GM18909 (cell line): ENCODE results near the gene FAM186B.

ENCODE experiments used
- ATAC-seq: cut with Tn5 transposase; IDR thresholded peaks from one replicate; pipeline ENCODE4 v1.9.1; 2021; ENCODE audit warnings: mild to moderate bottlenecking; ENCODE audit not compliant: unreplicated experiment, poor library complexity

Gene FAM186B

DNA sequence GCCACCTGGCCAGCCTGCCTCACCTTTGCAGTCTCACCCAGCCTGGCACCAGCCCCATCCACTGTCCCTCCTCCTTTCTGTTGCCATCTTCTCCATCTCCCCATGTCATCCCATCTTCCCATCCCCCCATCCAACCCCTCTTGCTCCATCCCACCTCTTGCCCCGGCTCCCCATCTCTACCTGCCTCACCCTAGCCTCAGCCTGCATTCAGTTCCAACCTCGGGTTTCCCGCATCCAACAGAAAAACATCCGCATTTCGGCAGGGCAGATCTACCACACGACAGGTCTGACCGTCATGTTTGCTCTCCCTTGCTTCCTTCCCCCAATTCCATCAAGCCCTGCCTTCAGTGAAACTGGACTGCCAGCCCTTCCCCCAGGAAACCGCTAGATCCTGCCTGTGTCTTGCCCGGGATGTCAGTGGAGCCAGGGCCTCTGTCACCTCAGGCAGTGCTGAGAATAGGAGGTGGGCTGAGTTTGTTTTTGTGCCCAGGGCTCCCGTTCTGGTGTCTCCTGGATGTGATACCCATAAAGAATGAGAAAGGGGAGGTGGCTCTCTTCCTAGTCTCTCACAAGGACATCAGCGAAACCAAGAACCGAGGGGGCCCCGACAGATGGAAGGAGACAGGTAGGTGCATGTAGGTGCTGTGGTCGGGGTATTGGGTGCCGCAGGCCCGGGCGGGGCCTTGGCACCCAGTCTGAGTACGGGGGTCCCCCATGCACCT lies 64.1 kb downstream of the FAM186B start:
- ATAC-seq = no peak

DNA sequence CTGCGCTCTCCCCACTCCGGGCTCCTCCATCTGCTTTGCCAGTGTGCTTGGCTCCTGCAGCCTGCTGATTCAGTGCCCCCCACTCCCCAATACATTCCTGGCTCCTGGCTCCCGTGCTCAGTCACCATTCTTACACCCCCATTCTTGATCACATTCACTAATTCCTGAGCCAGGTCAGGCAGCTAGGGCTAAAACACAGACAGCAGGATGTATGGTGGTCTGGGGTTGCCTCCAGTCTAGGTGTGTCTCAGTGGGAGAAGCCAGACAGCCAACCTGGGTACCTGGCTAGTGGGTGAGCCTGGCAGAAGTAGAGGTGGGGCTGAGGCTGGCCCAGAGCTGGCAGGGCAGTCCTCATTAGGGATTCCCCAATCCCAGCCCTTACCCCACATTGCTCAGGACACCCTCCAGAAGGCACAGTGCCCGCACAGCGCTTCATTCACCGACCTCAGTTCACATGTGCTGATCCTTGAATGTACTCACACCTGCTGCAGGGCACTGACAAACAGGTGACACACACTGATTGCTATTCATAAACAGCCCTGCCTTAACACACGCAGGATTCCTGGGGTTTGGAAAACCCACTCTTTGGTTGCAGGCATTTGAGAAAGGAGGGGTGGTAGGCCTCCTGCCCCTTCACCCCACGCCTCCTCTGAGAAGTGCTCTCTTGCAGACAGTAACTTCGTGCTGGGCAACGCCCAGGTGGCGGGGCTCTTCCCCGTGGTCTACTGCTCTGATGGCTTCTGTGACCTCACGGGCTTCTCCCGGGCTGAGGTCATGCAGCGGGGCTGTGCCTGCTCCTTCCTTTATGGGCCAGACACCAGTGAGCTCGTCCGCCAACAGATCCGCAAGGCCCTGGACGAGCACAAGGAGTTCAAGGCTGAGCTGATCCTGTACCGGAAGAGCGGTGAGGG lies 65.0 kb downstream of the FAM186B start:
- ATAC-seq = no peak

DNA sequence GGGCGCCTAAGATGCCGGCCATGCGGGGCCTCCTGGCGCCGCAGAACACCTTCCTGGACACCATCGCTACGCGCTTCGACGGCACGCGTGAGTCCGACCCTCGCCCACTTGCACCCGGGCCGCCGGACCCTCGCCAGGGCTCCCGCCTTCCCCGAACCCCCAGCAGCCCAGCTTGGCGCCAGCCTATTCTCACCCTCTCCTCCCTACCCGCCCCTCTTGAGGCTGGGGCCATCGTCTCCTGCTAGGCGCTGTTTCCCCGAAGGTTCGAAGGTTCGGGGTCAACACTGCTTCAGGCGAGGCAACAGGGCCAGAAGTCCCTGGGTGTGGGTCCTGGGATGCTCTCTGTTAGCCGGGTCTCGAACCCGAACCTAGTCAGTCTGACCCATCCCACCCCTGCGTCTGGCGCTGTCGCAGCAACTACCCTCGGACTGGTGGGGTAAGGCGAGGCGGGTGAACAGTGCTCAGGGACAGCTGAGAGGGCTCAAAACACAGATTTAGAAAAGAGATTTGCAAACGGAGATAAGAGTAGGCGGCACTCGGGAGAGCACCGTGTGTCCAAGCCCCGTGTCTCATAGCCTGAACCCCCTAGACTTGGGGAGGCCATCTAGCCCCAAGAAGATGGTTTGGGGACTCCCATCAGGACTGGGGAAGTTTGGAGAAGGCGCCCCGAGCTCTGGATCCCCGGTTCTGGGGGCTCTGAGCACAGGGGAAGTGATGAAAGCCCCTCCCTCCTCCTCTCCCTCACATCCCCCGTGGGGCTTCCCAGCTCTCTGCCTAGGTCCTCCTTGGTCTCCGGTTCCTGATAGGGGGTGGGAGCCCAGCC lies 65.8 kb downstream of the FAM186B start:
- no peak for ATAC-seq

DNA sequence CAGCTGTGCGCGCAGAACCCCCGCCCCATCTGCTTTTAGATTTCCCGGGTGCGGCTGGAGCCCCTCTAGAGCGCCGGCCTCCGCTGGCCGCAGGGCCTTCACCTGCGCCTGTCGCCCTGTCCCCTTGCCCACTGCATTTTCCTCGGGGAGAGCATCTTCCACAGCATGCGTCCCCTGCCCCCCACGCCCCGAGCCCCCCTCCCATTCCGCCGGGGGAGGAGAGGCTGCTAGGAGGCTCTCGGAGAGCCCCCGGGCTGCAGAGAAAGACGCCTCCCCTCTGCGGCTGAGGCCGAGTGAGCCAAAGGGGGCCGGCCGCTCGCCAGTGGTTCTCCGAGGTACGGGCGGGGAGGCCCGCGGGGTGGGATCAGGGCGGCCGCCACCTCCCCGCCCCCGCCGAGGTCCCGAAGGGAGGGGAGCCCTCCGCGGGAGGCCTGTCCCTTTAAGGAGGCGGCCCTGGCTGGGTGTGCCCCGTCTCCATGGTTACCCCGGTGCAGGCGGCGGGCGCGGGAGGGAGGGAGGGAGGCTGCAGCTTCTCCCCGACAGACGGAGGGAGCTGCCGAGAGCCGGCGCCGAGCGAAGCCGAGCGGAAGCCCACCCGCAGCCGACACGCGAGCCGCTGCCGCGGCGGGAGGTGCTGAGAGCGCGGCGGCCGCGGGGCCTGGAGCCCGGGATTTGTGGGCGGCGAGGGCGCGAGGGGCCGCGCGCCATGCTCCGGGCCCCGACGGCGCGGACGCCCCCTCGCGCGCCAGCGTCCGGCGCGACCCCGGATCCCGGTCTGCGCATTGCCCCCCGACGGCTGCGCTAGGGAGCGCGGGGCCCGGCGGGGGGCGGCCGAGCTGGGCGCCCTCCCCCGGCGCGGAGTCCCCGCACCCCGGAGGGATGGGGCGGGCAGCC lies 66.7 kb downstream of the FAM186B start, which contains the start of gene KCNH3:
TSS of gene KCNH3 (plus strand) at position 521 of the 894 bp plus-strand sequence. CDS start 387 bp downstream, outside the sequence.
- peak; percentile 66 for ATAC-seq

DNA sequence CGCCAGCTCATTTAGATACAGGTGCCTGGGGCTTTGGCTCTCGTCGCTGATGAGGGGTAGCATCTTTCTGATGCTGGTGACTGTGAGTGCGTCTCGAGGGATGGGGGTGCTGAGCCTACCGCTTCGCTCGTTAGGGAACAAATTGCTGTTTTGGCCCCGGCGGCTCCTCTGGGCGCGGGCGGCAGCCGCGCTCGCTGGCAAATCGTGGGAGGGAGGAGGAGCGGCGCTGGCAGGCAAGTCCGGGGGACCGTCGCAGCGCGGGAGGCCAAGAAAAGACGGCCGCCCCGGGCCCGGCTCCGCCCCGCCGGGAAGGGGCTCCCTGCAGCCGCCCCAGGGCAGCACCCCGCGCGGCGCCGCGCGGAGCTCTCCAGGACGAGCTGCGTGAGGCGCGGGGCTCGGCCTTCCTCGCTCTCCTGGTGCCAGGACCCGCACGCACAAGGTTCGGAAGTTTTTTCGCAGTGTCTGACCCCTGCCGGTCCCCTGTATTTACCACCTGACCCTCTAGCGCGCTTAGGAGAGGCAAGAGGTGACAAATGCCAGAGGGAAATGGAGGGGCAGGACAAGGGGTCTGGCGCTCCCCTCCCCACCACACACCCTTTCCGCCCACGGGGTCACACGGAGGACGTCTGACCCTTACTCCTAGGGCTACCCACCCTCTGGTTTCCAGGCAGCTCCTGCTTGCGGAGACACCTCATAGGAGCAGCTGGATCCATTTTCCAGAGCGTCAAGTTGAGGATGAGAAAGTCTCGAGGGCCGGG lies 67.5 kb downstream of the FAM186B start:
- ATAC-seq = no peak
